Caco-2 (cell line): ENCODE measurements around the gene SLC18A3. TPM values are rescaled to one million over a fixed set of nuclear protein-coding genes. Genes with fewer than 3 reads are reported as not detected.

Experiments
- BruUV-seq: library from RNA; stranded (reverse); fragments of 400-500 nt; replicated peaks from 2 replicates; lab custom pipeline; 2021; lab: Mats Ljungman, UMichigan
- CTCF ChIA-PET: fragments of 300-600 bp; sonication (Branson Sonifier 250); formaldehyde crosslinking; loops from one replicate; lab custom pipeline; 2022; ENCODE audit warnings: antibody characterized with exemption; lab: Charles Lee
- POLR2A ChIA-PET: fragments of 300-600 bp; sonication (Branson Sonifier 250); formaldehyde crosslinking; loops from one replicate; lab custom pipeline; 2022; ENCODE audit warnings: antibody characterized with exemption; lab: Charles Lee
- DNase-seq, 2 experiments: peaks; one replicate each; pipeline versions ENCODE4 v3.0.0 to v3.0.0-alpha.2; 2020 to 2022
- H3K27me3 ChIP-seq: replicated peaks from 2 replicates; pipeline ENCODE4 v1.6.0; 2011; ENCODE audit warnings: low read length; ENCODE audit not compliant: control insufficient read depth, insufficient read depth
- H3K36me3 ChIP-seq: 2 replicates; pipeline ENCODE4 v1.5.1; 2011; ENCODE audit warnings: low read length; ENCODE audit not compliant: control insufficient read depth, insufficient read depth
- H3K4me1 ChIP-seq: fragments of 250-450 bp; sonication (Bioruptor Pico); 2 replicates; pipeline ENCODE4 v1.5.1; 2020; ENCODE audit warnings: mild to moderate bottlenecking
- H3K4me3 ChIP-seq: 2 replicates; pipeline ENCODE4 v1.5.1; 2011; ENCODE audit warnings: low read depth, mild to moderate bottlenecking, control low read depth, low read length
- H3K9me3 ChIP-seq: fragments of 250-450 bp; sonication (Bioruptor Pico); 2 replicates; pipeline ENCODE4 v1.5.1; 2020; ENCODE audit warnings: mild to moderate bottlenecking, moderate library complexity
- H3K27ac Mint-ChIP-seq: one replicate; pipeline ENCODE4 v1.8.0; 2022; ENCODE audit warnings: mixed read lengths; ENCODE audit not compliant: unreplicated experiment
- H3K27me3 Mint-ChIP-seq: one replicate; pipeline ENCODE4 v1.8.0; 2022; ENCODE audit warnings: mixed read lengths; ENCODE audit not compliant: insufficient read depth, unreplicated experiment
- H3K36me3 Mint-ChIP-seq: one replicate; pipeline ENCODE4 v1.8.0; 2022; ENCODE audit warnings: mild to moderate bottlenecking, mixed read lengths; ENCODE audit not compliant: insufficient read depth, unreplicated experiment
- H3K4me1 Mint-ChIP-seq: one replicate; pipeline ENCODE4 v1.8.0; 2022; ENCODE audit warnings: low read depth, mixed read lengths; ENCODE audit not compliant: unreplicated experiment
- H3K4me3 Mint-ChIP-seq: one replicate; pipeline ENCODE4 v1.8.0; 2022; ENCODE audit warnings: mild to moderate bottlenecking, moderate library complexity, mixed read lengths; ENCODE audit not compliant: unreplicated experiment
- H3K9me3 Mint-ChIP-seq: one replicate; pipeline ENCODE4 v1.8.0; 2022; ENCODE audit warnings: mixed read lengths; ENCODE audit not compliant: unreplicated experiment
- intact Hi-C: fragments of 100-400 bp; cut with micrococcal nuclease; formaldehyde crosslinking; loops from one replicate; pipeline ENCODE4 v1.10.0; 2022; ENCODE audit not compliant: unreplicated experiment
- total RNA-seq: library from RNA; stranded (reverse); gene quantifications from 2 replicates; pipeline ENCODE4 v1.2.3, GENCODE V29; 2022
- TF ChIP-seq, protein P1 (sequence below), 2 experiments: fragments of 200-600 bp in 1 of 2; IDR thresholded peaks; 1 replicate in 1 of 2; 2 replicates in 1 of 2; pipeline versions ENCODE4 v1.5.1 to v1.8.0; 2011 to 2022; ENCODE audit warnings: antibody characterized with exemption in 1 of 2, control low read depth in 1 of 2, inconsistent platforms in 1 of 2, low read depth in 1 of 2, low read length in 1 of 2, mild to moderate bottlenecking in 1 of 2, moderate library complexity in 1 of 2; ENCODE audit not compliant: insufficient read depth in 1 of 2, severe bottlenecking in 1 of 2, unreplicated experiment in 1 of 2

The SLC18A3 gene
- total RNA-seq, 1 experiment from 2014 or later = not detected

DNA sequence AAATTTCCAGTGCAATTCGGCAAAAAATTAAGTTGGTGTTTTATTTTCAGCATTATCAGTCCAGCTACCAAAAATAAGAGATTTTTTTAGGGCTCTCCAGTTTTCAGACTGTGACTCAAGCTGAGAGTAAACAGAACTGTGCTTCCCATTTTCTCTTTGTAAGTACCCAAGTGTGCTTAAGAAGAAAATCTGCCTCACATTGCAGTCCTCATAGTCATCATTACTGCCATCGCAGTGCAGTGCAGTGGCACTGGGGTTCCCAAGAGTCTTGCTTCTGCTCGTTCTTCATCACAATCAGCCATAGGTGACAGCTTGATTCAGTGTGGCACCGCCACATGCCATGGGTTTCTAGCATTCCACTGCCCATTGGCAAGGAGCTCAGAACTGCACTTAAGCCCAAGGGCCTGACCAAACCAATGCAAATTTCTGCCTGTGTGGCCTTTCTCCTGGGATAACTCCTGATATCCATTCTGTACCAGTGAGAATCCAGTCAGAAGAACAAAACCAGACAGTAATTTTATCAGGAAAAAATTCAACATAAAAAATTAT, 45.6 kb upstream of the SLC18A3 start:
- DNase-seq = no peak
- BruUV-seq = no TSS peak
- ChIA-PET CTCF (no interaction called here), POLR2A (no interaction called here)
- intact Hi-C loops = no loop called here
- Mint-ChIP-seq H3K4me3 (no peak overlapping the region), H3K36me3 (peaks cover 9% of the 10 kb centered on the region), H3K9me3 (peaks cover 21% of the 10 kb centered on the region), H3K4me1 (peaks cover 7% of the 10 kb centered on the region), H3K27ac (no peak overlapping the region), H3K27me3 (peaks cover 2% of the 10 kb centered on the region)
- Histone ChIP-seq H3K27me3 (no peaks in the 10 kb centered on the region), H3K4me1 (peaks cover 14% of the 10 kb centered on the region), H3K36me3 (no peaks in the 10 kb centered on the region), H3K4me3 (no peak overlapping the region), H3K9me3 (peaks cover 10% of the 10 kb centered on the region; the same call in 1 of the 2 replicates)
- TF ChIP-seq, protein P1, sequence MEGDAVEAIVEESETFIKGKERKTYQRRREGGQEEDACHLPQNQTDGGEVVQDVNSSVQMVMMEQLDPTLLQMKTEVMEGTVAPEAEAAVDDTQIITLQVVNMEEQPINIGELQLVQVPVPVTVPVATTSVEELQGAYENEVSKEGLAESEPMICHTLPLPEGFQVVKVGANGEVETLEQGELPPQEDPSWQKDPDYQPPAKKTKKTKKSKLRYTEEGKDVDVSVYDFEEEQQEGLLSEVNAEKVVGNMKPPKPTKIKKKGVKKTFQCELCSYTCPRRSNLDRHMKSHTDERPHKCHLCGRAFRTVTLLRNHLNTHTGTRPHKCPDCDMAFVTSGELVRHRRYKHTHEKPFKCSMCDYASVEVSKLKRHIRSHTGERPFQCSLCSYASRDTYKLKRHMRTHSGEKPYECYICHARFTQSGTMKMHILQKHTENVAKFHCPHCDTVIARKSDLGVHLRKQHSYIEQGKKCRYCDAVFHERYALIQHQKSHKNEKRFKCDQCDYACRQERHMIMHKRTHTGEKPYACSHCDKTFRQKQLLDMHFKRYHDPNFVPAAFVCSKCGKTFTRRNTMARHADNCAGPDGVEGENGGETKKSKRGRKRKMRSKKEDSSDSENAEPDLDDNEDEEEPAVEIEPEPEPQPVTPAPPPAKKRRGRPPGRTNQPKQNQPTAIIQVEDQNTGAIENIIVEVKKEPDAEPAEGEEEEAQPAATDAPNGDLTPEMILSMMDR (IDR thresholded peaks at IDR 0.05; ENCODE audit: insufficient read depth in 1 of 2, low read depth in 1 of 2, low read length in 1 of 2, severe bottlenecking in 1 of 2, unreplicated experiment in 1 of 2) = no peak

DNA sequence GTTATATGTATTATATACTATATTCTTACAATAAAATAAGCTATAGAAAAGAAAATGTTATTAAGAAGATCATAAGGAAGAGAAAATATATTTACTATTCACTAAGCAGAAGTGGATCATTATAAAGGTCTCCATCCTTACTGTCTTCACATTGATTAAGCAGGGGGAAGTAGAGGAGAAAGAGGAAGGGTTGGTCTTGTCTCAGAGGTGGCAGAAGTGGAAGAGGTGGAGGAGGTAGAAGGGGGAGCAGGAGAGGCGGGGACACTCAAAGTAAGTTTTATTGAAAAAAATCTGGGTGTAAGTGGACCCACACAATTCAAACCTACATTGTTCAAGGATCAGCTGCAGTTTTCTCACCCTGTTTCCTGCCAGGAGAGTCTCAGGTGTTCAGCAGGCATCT, 42.3 kb upstream of the SLC18A3 start:
- no peaks in the 10 kb centered on the region for H3K36me3 ChIP-seq
- intact Hi-C loops = no loop called here
- Mint-ChIP-seq H3K9me3 (peaks cover 21% of the 10 kb centered on the region), H3K36me3 (peaks cover 9% of the 10 kb centered on the region), H3K4me3 (no peak overlapping the region), H3K27ac (no peak overlapping the region), H3K27me3 (peaks cover 2% of the 10 kb centered on the region), H3K4me1 (peaks cover 7% of the 10 kb centered on the region)
- TF ChIP-seq, protein P1 (IDR thresholded peaks at IDR 0.05; ENCODE audit: insufficient read depth in 1 of 2, low read depth in 1 of 2, low read length in 1 of 2, severe bottlenecking in 1 of 2, unreplicated experiment in 1 of 2) = no peak
- no peak for DNase-seq
- POLR2A ChIA-PET = no interaction called here
- H3K4me3 ChIP-seq = no peak overlapping the region
- H3K9me3 ChIP-seq = peaks cover 10% of the 10 kb centered on the region; the same call in 1 of the 2 replicates
- no peaks in the 10 kb centered on the region for H3K27me3 ChIP-seq
- CTCF ChIA-PET = interaction anchor here (1.2 kb wide), 1 partner anchor 25 kb away, joined by 3 read pairs; no protein-coding TSS in a partner anchor
- BruUV-seq = no TSS peak
- peaks cover 22% of the 10 kb centered on the region for H3K4me1 ChIP-seq

DNA sequence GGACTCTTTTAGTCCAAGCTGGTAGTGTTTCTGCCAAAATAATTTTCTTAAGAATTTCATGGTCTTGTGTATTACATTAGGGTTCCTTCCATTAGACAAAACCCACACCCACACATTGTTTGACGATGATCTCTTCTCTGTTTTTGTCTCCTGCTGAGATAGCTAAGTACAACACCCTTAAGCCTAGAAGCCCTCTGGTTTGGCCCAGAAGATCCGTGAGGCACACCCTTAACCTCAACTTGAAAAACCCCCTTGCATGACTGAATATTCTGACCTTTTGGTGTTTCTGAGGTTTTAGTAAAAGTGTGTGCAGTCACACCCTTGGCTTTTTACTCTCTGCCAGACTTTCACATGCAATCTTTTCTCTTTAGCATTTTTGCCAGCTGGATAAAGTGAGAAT, 41.9 kb upstream of the SLC18A3 start:
- Mint-ChIP-seq H3K27me3 (peaks cover 2% of the 10 kb centered on the region), H3K4me1 (peaks cover 7% of the 10 kb centered on the region), H3K4me3 (no peak overlapping the region), H3K9me3 (peaks cover 21% of the 10 kb centered on the region), H3K36me3 (peaks cover 9% of the 10 kb centered on the region), H3K27ac (no peak overlapping the region)
- ChIA-PET POLR2A (no interaction called here), CTCF (interaction anchor here (1.2 to 1.7 kb wide), 2 partner anchors 16 to 25 kb away, joined by 3 to 6 read pairs; no protein-coding TSS in a partner anchor)
- peaks cover 22% of the 10 kb centered on the region for H3K4me1 ChIP-seq
- H3K4me3 ChIP-seq = no peak overlapping the region
- H3K36me3 ChIP-seq = no peaks in the 10 kb centered on the region
- no peak for DNase-seq
- peaks cover 10% of the 10 kb centered on the region; the same call in 1 of the 2 replicates for H3K9me3 ChIP-seq
- intact Hi-C loops = no loop called here
- BruUV-seq = no TSS peak
- no peaks in the 10 kb centered on the region for H3K27me3 ChIP-seq
- TF ChIP-seq, protein P1 (IDR thresholded peaks at IDR 0.05; ENCODE audit: insufficient read depth in 1 of 2, low read depth in 1 of 2, low read length in 1 of 2, severe bottlenecking in 1 of 2, unreplicated experiment in 1 of 2) = no peak
